Stomach (tissue), 9 donors: ENCODE data around the gene GUCD1. TPM values are rescaled to one million over a fixed set of nuclear protein-coding genes. Genes with fewer than 3 reads are reported as not detected.

Source experiments
- DNase-seq, 2 donors: peaks; one replicate each; pipeline versions ENCODE4 v3.0.0 to v3.0.0-alpha.2; 2013 to 2019
- H3K27ac ChIP-seq, 5 donors: fragments of 200-600 bp in 4 of 5; sonication (generic) in 4 of 5; one replicate each; pipeline ENCODE4 v1.5.1; 2013 to 2019; ENCODE audit warnings: mild to moderate bottlenecking in 1 of 5, moderate library complexity in 1 of 5
- H3K27me3 ChIP-seq, 3 donors: fragments of 200-600 bp; sonication (generic); one replicate each; pipeline ENCODE4 v1.5.1; 2017 to 2019; ENCODE audit warnings: mixed run types in 1 of 3
- H3K36me3 ChIP-seq, 4 donors: fragments of 200-600 bp; sonication (generic); 1 replicate in 3 of 4; 2 replicates in 1 of 4; pipeline ENCODE4 v1.5.1; 2016 to 2019
- H3K4me1 ChIP-seq, 4 donors: fragments of 200-600 bp; sonication (generic); one replicate each; pipeline ENCODE4 v1.5.1; 2016 to 2019
- H3K4me3 ChIP-seq, 4 donors: fragments of 200-600 bp; sonication (generic) in 3 of 4; one replicate each; pipeline ENCODE4 v1.5.1; 2016 to 2019; ENCODE audit warnings: mild to moderate bottlenecking in 1 of 4
- H3K9me3 ChIP-seq, 4 donors: fragments of 200-600 bp; sonication (generic); one replicate each; pipeline ENCODE4 v1.5.1; 2016 to 2019
- EP300 ChIP-seq: sonication (generic); formaldehyde crosslinking; IDR thresholded peaks from one replicate; pipeline ENCODE4 v1.6.1; 2017; ENCODE audit warnings: antibody characterized with exemption
- POLR2A ChIP-seq, 4 donors: fragments of 450-650 bp; IDR thresholded peaks; one replicate each; pipeline ENCODE4 v1.6.1; 2016; ENCODE audit warnings: antibody characterized with exemption in 4 of 4, control low read depth in 2 of 4, mild to moderate bottlenecking in 1 of 4, moderate library complexity in 1 of 4
- POLR2AphosphoS5 ChIP-seq, 3 donors: sonication (generic); formaldehyde crosslinking; IDR thresholded peaks; one replicate each; pipeline ENCODE4 v1.6.1; 2016; ENCODE audit warnings: antibody characterized with exemption in 3 of 3
- WGBS, 5 donors: extraction: QIAGEN DNeasy Blood & Tissue Kit in 3 of 5; methylation state at CpG; one replicate each; pipeline versions ENCODE4 v1.1.5 to v1.1.7; 2013 to 2018; 5-methylcytosine and 5-hydroxymethylcytosine counted together
- intact Hi-C: fragments of 100-400 bp; cut with DNase I; formaldehyde crosslinking; loops from one replicate; pipeline ENCODE4 v1.15.1; 2023; ENCODE audit warnings: low total_unique reads
- polyA plus RNA-seq, 3 donors: library from polyadenylated mRNA; stranded (reverse); fragments of 200-250 nt; gene quantifications; one replicate each; pipeline ENCODE4 v1.2.3, GENCODE V29; 2013
- total RNA-seq, 5 donors: library from RNA; depleted of rRNA; stranded (reverse); fragments of >200 nt; gene quantifications; one replicate each; pipeline versions ENCODE4 v1.1.0 to v1.2.3, GENCODE V29; 2014 to 2016
- TF ChIP-seq, protein P1 (sequence below), 7 experiments: fragments of 450-650 bp in 4 of 7; fragments of 200-600 bp in 3 of 7; sonication (generic) in 3 of 7; IDR thresholded peaks; one replicate each; pipeline ENCODE4 v1.5.1; 2016 to 2019; ENCODE audit warnings: antibody characterized with exemption in 7 of 7, control low read depth in 2 of 7, mild to moderate bottlenecking in 1 of 7
- donor health status: healthy with polysubstance abuse.
- donor health status: Bipolar disorder and iron deficiency.
- donor health status: healthy.

The GUCD1 gene
- total and polyA plus RNA-seq, 8 donors = 87.4 to 196 (median 167) TPM

DNA sequence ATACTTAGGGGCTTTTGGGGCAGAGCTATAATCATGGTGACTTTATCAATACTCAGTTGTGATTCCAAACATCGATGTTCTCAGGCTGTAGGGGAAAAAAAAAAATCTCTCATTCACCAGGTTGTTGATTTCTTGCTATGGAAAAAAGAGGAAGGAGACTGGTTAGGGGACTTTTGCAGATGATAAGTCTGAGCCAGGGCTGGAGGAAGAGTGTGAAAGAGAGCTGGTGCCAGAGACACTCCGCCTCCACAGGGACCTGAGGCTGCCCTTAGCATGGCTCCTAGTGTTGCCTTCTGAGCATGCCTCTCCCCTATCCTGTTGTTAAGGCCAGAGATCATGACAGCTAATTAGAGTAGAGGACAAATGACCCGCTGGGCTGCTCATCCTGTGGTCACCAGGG lies 42.9 kb downstream of the GUCD1 start:
- Histone ChIP-seq H3K9me3 (no peaks in the 10 kb centered on the region), H3K27ac (peak overlapping the region in 1 of 5 donors; percentile 55), H3K4me1 (peaks cover 33 to 69% (median 50%) of the 10 kb centered on the region in 4 donors), H3K27me3 (no peaks in the 10 kb centered on the region), H3K36me3 (no peaks in the 10 kb centered on the region), H3K4me3 (no peak overlapping the region)
- no peak for DNase-seq
- TF ChIP-seq, protein P1, sequence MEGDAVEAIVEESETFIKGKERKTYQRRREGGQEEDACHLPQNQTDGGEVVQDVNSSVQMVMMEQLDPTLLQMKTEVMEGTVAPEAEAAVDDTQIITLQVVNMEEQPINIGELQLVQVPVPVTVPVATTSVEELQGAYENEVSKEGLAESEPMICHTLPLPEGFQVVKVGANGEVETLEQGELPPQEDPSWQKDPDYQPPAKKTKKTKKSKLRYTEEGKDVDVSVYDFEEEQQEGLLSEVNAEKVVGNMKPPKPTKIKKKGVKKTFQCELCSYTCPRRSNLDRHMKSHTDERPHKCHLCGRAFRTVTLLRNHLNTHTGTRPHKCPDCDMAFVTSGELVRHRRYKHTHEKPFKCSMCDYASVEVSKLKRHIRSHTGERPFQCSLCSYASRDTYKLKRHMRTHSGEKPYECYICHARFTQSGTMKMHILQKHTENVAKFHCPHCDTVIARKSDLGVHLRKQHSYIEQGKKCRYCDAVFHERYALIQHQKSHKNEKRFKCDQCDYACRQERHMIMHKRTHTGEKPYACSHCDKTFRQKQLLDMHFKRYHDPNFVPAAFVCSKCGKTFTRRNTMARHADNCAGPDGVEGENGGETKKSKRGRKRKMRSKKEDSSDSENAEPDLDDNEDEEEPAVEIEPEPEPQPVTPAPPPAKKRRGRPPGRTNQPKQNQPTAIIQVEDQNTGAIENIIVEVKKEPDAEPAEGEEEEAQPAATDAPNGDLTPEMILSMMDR (IDR thresholded peaks at IDR 0.05) = no peak
- TF ChIP-seq POLR2AphosphoS5 (IDR thresholded peaks at IDR 0.05) (no peak), POLR2A (IDR thresholded peaks at IDR 0.05) (no peak), EP300 (no peak)
- intact Hi-C loops = no loop called here
- WGBS, 5 donors = 35 to 55% (median 37%) methylated on average over 3 of the region's 3 CpGs

DNA sequence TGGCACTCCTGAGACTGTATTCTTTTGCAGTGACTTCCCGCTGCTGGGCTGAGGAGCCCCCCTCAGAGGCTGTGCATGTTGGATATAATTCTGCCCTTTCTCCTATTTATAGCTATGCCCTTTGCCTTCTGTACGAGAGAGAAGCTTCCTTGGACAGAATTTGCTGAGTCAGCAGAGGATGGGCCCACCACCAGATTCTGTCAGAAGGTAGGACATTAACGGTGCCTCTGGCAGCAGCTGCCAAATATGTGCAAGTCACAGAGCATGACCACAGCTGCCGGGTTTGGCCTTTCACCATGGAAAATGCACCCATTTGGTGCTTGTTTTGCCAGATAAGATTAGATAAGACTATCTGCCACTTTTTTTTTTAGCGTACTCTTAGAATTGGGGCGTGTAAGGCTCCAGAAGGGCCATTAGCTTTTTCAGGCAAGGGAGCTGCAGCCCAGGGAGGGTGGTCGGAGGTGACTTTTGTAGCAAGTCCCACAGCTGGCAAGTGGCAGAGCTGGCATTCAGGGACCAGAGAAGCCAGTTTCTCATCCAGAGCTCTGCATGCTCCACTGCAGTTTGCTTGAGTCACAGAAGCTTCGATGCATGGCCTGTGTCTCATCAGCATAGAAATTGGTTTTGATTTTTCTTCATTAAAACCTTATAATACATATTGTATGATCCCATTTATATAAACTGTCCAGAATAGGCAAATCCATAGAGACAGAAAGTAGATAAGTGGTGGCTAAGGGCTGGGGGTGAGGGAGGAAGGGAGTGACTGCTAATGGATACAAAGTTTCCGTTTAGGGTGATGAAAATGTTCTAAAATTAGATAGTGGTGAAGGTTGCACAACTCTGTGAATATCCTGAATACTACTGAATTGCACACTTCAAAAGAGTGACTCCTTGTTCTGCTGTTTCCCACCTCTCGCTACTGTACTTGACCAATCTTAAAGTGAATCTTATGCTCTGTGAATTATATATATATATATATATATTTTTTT lies 44.0 kb downstream of the GUCD1 start:
- H3K36me3 ChIP-seq = no peaks in the 10 kb centered on the region
- intact Hi-C loops = no loop called here
- H3K4me3 ChIP-seq = no peak overlapping the region
- H3K27ac ChIP-seq = peak overlapping the region in 4 of 5 donors; percentile 9 to 55 (median 46)
- H3K27me3 ChIP-seq = no peaks in the 10 kb centered on the region
- no peaks in the 10 kb centered on the region for H3K9me3 ChIP-seq
- DNase-seq = peak; percentile 37 to 68
- TF ChIP-seq, protein P1 (IDR thresholded peaks at IDR 0.05) = no peak
- TF ChIP-seq POLR2A (IDR thresholded peaks at IDR 0.05) (no peak), POLR2AphosphoS5 (IDR thresholded peaks at IDR 0.05) (no peak), EP300 (no peak)
- H3K4me1 ChIP-seq = peaks cover 33 to 71% (median 53%) of the 10 kb centered on the region in 4 donors
- 28 to 39% (median 33%) methylated on average over 10 of the region's 10 CpGs for WGBS, 5 donors

DNA sequence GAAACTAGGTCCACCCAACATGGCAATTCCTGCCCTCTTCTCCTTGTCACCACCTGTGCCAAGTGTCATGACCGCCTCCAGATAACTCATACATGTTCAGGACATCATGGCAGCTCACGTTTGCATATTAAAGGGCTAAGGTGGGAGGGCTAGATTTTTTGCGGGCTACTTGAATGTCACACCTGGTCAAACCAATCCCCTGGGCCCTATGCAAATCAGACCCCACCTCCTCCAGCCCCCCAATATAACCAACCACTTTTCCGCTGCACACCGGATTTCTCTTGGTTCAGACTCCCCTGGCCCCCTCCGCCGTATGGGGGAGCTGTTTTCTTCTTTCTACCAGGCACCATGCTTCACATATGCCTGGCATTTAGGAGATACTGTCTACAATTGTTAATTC lies 47.2 kb downstream of the GUCD1 start:
- Histone ChIP-seq H3K27me3 (no peaks in the 10 kb centered on the region), H3K27ac (no peak overlapping the region), H3K4me3 (no peak overlapping the region), H3K36me3 (no peaks in the 10 kb centered on the region), H3K4me1 (peaks cover 28 to 71% (median 44%) of the 10 kb centered on the region in 4 donors), H3K9me3 (no peaks in the 10 kb centered on the region)
- WGBS, 5 donors = 77 to 83% (median 82%) methylated on average over 7 of the region's 7 CpGs
- no peak for DNase-seq
- intact Hi-C loops = no loop called here
- TF ChIP-seq POLR2A (IDR thresholded peaks at IDR 0.05) (no peak), EP300 (no peak), POLR2AphosphoS5 (IDR thresholded peaks at IDR 0.05) (no peak)
- TF ChIP-seq, protein P1 (IDR thresholded peaks at IDR 0.05) = no peak

DNA sequence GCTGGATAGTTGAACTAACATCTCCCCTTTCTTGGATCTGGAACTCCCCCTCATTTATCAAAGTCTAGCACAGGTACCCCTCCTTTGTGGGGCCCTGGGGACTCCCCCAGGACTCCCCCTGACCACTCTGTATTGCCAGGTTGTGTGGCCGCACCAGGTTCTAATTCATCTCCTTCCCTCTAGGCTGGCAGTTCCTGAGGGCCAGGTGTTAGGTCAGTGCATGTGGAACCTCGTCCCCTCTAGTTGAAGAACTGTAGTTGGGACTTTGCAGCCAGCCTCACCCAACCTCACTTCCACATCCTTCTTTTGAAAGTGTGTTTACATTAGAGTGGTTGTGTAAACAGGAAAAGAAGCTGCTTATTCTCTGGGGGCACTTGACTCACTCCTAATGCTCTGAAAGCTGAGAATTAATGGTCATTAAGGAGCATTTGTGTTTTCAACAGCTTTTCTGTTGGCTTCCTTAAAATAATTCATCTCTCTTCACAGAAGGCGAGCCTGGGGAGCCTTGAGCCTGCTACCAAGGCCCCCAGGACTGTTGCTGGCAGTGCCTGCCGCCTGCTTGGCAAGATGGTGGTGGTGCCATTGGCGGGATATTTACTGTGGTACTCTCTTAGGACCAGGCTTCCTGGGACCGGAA lies 48.0 kb downstream of the GUCD1 start:
- H3K4me3 ChIP-seq = no peak overlapping the region
- H3K9me3 ChIP-seq = no peaks in the 10 kb centered on the region
- no peaks in the 10 kb centered on the region for H3K36me3 ChIP-seq
- TF ChIP-seq EP300 (no peak), POLR2A (IDR thresholded peaks at IDR 0.05) (no peak), POLR2AphosphoS5 (IDR thresholded peaks at IDR 0.05) (peak in 1 of 3 donors; percentile 14)
- TF ChIP-seq, protein P1 (IDR thresholded peaks at IDR 0.05) = no peak
- H3K4me1 ChIP-seq = peaks cover 24 to 63% (median 42%) of the 10 kb centered on the region in 4 donors
- H3K27ac ChIP-seq = peak overlapping the region in 3 of 5 donors; percentile 24 to 64 (median 51)
- 49 to 62% (median 51%) methylated on average over 6 of the region's 6 CpGs for WGBS, 5 donors
- DNase-seq = peak in 1 of 2 donors; percentile 74
- H3K27me3 ChIP-seq = no peaks in the 10 kb centered on the region
- intact Hi-C loops = no loop called here
